Fibroblast of the aortic adventitia (primary cell): ENCODE measurements around the gene CAMKK2. TPM values are rescaled to one million over a fixed set of nuclear protein-coding genes. Genes with fewer than 3 reads are reported as not detected.
A peak's percentile ranks its signal among the peaks of the same experiment; 100 is the strongest.
"Not testable (repeated sequence)": the region's sequence is repeated elsewhere in the genome, so short reads cannot be mapped to it uniquely, and the experiment has no call there.

Experiments used
- DNase-seq: peaks from one replicate; pipeline ENCODE4 v3.0.0-alpha.2; 2010; ENCODE audit warnings: low read depth
- H3K4me3 ChIP-seq: 2 replicates; pipeline ENCODE4 v1.5.1; 2011; ENCODE audit warnings: low read depth, mild to moderate bottlenecking, control low read depth, low read length, moderate library complexity
- CTCF ChIP-seq: IDR thresholded peaks from 2 replicates; pipeline ENCODE4 v1.5.1; 2011; ENCODE audit warnings: mild to moderate bottlenecking, low read length, control low read depth, inconsistent platforms; ENCODE audit not compliant: insufficient read depth
- total RNA-seq: library from RNA; depleted of rRNA; stranded (reverse); fragments of >200 nt; gene quantifications from 2 replicates; pipeline ENCODE4 v1.2.3, GENCODE V29; 2012; ENCODE audit warnings: low replicate concordance

CAMKK2 gene
- total RNA-seq, 1 donor: 23.8 TPM

- no peak for TF ChIP-seq CTCF
- DNase-seq: no peak
- H3K4me3 ChIP-seq: no peak overlapping the region
These were observed 12.7 kb downstream of the CAMKK2 start for GRCh38 chr12:121283841-121284240.

GRCh38 chr12:121283388-121283787, 13.1 kb downstream of the CAMKK2 start:
- no peak overlapping the region for H3K4me3 ChIP-seq
- no peak for TF ChIP-seq CTCF
- no peak for DNase-seq

GRCh38 chr12:121282910-121283309, 13.6 kb downstream of the CAMKK2 start:
- H3K4me3 ChIP-seq, DNase-seq: not testable (repeated sequence)

- TF ChIP-seq CTCF: no peak
- no peak for DNase-seq
- H3K4me3 ChIP-seq: no peak overlapping the region
These were observed 14.3 kb downstream of the CAMKK2 start for GRCh38 chr12:121282072-121282742.

- H3K4me3 ChIP-seq: not testable (repeated sequence)
These were observed 15.4 kb downstream of the CAMKK2 start for GRCh38 chr12:121281116-121281515.

GRCh38 chr12:121280531-121280930, 16.0 kb downstream of the CAMKK2 start:
- DNase-seq, H3K4me3 ChIP-seq: not testable (repeated sequence)

More at GRCh38 chr12:121281116-121281515, 15.4 kb downstream of the CAMKK2 start:
- not testable (repeated sequence) for DNase-seq

- no peak overlapping the region for H3K4me3 ChIP-seq
- DNase-seq: peak; percentile 67
- TF ChIP-seq CTCF: no peak
These were observed 17.0 kb downstream of the CAMKK2 start for GRCh38 chr12:121279507-121279915.

- no peak overlapping the region for H3K4me3 ChIP-seq
- TF ChIP-seq CTCF: no peak
- peak; percentile 89 for DNase-seq
These were observed 17.5 kb downstream of the CAMKK2 start for GRCh38 chr12:121279071-121279375.
